Right lobe of liver (tissue), 4 donors: ENCODE results near the gene GULP1.

Source experiments
- CTCF ChIP-seq, 4 donors: fragments of 200-600 bp in 3 of 4; fragments of 450-650 bp in 1 of 4; IDR thresholded peaks; one replicate each; pipeline versions ENCODE4 v1.5.1 to v1.8.0; 2016 to 2022; ENCODE audit warnings: antibody characterized with exemption in 4 of 4, mild to moderate bottlenecking in 2 of 4
- POLR2A ChIP-seq: fragments of 450-650 bp; IDR thresholded peaks from one replicate; pipeline ENCODE4 v1.6.1; 2017; ENCODE audit warnings: antibody characterized with exemption, mild to moderate bottlenecking
- donor health status: DM: no; HTN: no; CAD: no.
- donor health status: DM: no; HTN: no; CAD: no.
- donor health status: DM: no; HTN: yes; CAD: no.

GRCh38 chr2:188416367-188416766 lies 124.7 kb downstream of the GULP1 start:
- TF ChIP-seq CTCF (IDR thresholded peaks at IDR 0.05) (no peak), POLR2A (no peak)
